ENCODE results near the gene NAGPA. TPM values are rescaled to one million over a fixed set of nuclear protein-coding genes. Genes with fewer than 3 reads are reported as not detected.
A peak's percentile ranks its signal among the peaks of the same experiment; 100 is the strongest.

The NAGPA gene
- polyA plus RNA-seq, 12 donors: 2.7 to 9.0 (median 4.5) TPM; not detected in 2

GRCh38 chr16:5030251-5030870, 3.4 kb downstream of the NAGPA start:
- DNase-seq: no peak

- no peak for DNase-seq
Measured at GRCh38 chr16:5028950-5029475, 4.7 kb downstream of the NAGPA start.

DNA sequence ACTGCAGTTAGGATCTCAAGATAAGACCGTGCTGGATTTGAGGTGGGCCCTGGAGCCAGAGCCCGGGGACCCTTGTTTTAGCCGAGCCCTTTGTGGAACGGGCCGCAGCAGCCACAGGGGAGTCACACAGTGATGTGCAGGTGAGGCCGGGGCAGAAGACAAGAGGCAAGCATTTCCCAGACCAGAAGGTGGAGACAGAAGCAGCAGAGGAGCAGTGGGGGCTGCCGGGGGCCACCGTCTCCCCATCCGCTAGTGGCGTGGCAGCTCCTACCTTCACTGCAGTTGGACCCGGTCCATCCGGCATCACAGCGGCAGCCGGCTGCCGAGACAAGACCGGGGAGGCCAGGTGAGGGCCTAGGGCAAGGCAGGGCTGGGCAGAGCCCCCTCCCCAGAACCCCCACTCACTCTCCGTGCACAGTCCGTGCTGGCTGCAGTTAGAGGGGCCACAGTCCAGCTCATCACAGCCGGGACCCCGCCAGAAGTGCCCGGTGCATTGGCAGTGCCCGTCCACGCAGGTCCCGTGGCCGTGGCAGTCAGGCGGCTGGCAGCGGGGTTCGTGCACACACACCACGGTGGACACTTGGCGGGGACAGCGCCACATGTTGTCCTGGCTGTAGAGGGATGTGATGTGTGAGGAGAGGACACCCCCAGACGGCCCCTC, 6.0 kb downstream of the NAGPA start:
- DNase-seq: no peak

GRCh38 chr16:5027086-5027485, 6.6 kb downstream of the NAGPA start:
- DNase-seq: no peak

DNA sequence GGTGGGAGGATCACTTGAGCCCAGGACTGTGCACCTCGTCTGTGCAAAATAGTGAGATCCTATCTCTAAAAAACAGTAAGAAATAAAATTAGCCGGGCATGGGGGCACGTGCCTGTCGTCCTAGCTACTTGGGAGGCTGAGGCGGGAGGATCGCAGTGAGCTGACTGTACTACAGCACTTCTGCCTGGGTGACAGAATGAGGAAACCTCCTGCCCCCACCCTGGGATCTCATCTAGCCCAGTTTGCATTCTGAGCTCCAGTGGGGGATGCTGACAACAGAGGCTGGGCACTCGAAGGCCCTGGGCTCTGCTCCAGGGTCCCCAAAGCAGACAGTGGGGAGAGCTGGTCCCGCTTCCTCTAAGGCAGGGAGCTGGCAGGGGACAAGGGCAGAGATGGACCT, 7.1 kb downstream of the NAGPA start:
- DNase-seq: no peak

- no peak for DNase-seq
Measured at GRCh38 chr16:5025171-5025632, 8.5 kb downstream of the NAGPA start.

DNA sequence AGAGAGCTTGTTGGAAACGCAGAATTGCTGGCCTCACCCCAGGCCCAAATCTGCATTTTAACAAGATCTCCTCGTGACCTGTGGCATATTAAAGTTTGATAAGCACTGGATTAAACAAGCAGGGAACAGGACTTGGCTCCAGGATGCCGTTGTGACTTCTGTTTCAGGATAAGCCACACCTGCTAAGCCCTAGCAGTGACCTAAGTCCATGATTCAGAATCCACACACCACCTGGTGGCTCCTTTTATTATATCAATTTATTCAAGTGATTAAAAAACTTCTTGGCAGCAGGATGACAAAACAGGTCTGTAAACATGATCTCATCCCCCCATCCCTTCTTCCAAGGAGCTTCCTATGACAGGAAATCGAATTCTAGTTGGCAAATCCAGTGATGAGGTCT, 9.1 kb downstream of the NAGPA start:
- no peak for DNase-seq

DNA sequence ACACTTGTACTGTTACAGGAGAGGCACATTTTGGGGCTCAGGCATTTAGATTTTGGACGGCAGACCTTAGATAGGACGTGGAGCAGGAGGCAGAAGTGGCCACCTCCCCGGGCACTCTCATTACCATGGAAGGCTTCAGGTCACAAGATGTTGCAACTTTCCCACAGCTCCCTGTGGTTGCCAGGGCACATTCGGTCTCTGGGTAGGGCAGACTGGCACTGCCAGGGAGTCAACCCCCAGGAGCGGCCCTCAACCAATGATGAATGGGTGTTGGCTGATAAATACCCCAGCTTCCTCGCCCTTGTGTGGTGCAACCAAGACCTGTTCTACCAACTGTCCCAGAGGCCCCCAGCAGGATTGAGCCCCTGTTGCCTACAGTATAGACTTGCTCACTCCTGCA, 11.2 kb downstream of the NAGPA start:
- no peak for DNase-seq

DNA sequence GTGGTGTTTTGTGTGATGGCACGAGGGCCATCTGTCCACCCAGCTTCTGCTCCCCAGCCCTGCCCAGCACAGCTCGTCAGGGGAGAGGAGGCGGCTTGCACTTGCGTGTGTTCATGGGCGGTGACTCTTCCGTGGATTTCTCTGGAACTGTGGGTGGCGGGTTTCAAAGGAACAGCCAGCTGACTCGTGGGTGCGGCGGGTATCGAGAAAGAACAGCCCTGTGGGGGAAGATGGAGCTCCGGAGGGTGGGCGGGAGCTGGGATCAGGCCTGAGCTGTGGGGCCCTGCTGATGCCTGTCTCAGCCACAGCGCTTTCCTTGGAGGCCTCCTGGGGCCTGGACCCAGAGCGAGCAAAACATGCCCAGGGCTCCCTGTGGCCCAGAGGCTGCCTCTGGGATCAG, 13.2 kb downstream of the NAGPA start:
- DNase-seq: no peak

- no peak for DNase-seq
Measured at GRCh38 chr16:5019775-5020174, 14.0 kb downstream of the NAGPA start.

DNA sequence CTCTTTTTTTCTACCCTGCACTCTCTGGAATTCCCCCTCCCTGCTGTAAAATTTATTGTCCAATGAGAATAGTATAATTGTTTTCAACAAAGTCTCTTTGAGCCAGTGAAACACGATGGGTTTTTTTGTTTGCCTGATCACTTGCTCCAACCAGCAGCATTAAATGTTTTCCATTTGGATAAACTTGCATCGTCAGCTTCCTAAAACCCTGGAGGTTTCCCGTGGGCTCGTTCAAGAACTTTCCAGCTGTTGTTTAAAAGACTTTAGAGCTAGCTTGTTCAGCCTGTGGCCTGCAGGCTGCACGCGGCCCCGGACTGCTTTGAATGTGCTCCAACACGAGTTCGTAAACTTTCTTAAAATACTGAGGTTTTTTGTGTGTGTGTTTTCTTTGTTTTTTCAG, 14.9 kb downstream of the NAGPA start:
- DNase-seq: peak; percentile 84

DNA sequence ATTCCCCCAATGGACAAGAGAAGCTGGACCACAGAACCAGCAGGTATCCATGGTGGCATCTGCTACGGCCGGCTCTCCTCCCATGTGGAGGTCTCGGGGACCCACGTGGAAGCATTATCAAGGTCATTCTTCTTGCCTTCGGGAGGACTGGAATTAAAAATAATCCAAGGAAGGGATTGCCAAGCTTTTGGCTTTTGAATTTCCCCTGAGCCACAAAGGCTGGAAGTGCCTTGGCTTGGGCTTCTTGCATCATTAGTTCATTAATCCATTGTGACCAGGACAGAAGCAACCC, 16.1 kb downstream of the NAGPA start:
- DNase-seq: no peak

- no peak for DNase-seq
Measured at GRCh38 chr16:5016967-5017677, 16.6 kb downstream of the NAGPA start.

DNA sequence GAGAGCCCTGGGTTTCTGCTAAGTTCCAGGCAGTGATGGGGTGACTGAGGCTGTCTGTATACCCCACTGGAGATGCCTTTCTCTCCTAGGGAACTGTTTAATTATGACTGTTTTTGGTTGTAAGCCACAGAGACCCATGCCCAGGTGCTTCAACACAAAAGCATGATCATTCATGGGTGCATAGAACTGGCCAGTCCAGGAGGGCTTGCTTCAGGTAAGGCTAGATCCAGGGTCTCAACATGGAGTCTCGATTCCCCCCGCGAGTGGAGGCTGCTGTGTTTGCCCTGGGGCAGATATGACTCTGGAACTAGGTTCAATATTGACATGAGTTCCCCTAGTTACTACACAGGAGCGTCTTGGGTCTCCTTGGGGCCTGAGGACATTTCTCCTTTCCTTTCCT, 17.8 kb downstream of the NAGPA start:
- DNase-seq: no peak

DNA sequence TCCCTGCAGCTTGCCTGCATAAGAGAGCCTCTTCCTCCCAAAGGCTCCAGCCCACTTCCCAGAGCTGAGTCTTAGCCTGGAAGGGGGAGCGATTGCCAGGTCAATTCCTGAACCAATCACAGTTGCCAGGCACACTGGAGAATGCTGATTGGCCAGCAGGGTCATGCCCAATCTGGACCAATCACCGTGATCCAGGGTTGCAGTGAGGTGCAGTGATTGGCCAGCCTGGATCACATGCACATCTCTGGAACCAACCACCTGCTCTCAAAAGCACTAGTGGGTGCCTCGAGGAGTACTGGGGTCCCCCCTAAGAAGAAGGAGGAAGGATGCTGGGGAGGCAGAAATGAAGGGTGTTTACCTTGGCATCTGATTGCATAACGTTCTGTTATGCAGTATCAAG, 18.4 kb downstream of the NAGPA start:
- no peak for DNase-seq

DNA sequence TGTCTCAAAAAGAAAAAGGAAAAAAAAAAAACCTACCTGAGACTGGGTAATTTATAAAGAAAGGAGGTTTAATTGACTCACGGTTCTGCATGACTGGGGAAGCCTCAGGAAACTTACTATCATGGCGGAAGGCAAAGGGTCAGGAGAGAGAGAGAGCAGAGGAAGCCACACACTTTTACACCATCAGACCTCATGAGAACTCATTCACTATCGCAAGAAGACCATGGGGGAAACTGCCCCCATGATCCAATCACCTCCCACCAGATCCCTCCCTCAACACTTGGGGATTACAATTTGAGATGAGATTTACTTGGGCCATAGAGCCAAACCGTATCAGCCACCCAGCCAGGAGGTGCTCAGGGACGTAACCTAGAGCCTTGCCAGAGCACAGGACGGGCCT, 20.8 kb downstream of the NAGPA start:
- DNase-seq: no peak

GRCh38 chr16:5011637-5012036, 22.1 kb downstream of the NAGPA start:
- no peak for DNase-seq

DNA sequence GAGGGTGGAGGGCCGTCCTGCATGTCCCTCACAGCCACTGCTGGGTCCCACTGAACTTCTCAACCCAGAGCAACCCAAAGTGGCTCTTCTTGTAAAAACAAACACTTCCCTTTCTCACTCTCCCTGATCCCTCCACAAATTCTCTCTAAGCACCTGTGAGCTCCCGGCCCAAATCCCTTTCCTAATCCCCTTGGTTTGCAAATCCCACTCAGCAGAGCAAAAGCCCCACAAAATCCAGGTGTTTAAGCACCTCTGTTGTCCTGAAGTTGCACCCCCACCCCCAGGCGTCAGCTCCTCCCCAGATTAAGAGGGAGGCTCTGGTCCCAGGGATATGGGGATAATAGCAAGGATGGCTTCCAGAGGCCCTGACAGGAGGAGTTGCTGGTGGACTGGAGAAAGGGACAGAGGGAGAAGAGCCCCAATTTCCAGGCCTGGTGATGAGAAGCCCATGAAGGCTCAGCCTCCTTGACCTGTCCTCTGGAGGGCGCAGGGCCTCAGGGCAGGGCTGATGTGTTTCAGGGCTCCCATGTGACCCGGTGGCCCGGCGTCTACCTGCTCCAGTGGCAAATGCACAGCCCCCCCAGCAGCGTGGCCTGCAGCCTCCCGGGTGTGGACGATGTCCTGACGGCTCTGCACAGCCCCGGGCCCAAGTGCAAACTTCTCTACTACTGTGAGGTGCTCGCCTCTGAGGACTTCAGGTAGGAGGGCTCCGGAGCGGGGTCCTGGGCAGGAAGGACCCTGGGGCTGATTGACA, 23.0 kb downstream of the NAGPA start:
- DNase-seq: no peak

DNA sequence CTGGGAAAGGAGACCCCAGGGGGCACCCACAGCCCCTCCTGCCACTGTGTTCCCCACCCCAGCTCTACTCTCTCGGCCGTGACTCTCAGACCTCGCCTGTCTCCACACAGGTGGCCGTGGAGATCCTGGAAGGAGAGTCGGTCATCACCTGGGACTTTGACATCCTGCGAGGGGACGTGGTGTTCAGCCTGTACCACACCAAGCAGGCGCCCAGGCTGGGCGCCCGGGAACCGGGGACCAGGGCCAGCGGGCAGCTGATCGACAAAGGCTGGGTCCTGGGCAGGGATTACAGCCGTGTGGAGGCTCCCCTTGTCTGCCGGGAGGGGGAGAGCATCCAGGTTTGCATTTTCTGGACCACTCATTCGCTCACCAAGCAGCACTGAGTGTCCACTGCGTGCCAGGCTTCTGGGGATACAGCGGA, 25.4 kb downstream of the NAGPA start:
- DNase-seq: no peak

DNA sequence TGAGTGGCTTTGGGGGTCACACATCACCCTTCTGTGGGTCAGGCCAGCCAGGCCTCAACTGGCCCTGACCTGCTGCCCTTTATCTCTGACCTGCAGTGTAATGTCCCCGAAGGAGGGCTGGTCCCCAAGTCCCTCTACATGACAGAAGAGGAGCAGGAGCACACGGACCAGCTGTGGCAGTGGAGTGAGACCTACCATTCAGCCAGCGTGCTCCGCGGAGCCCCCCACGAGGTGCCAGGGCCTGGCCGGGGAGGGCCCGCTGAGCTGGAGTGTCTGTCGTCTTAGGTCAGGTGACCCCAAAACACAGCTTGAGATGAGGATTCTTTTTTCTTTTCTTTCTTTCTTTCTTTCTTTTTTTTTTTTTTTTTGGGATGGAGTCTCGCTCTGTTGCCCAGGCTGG, 26.5 kb downstream of the NAGPA start:
- DNase-seq: no peak

DNA sequence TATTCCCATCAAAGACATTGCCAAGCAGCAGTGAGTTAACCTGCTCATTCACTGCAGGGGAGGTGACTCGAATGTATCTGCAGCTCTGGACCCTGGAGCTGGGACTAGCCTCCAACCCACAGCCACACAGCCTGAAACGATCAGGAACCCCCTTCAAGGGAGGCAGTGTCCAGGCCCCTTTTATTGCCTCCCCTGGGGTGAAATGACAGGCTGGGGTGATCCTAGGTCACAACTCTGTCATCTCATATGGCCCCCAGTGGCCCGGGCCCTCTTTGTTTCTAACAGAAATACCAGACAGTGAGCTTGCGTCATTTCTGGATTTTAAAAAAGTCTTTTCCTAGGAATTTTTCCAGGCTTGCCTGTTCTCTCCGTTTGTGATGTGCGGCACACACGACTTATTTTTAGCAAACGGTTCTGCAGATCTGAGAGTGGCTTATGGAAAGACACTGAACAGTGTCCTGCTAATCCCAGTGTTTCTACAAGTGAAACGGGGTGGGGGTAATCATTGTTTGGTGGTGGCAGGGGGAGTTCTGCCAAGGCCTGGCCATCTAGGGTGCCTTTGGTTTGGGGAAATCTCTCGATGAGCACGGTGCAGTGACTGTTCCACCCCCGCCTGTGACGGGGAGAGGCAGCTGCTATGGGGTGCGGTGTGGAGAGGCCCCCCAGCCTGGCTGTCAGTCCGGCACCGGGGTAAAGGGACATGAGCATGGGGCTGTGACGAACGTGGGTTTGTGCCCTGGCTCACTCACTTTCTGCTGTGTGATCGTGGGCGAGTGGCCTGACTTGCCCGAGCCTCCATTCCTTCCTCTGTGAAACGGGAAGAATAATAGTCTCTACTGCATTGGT, 27.2 kb downstream of the NAGPA start:
- DNase-seq: peak; percentile 34
